GM12878 (cell line): ENCODE data around the gene SGSM2. TPM values are rescaled to one million over a fixed set of nuclear protein-coding genes. Genes with fewer than 3 reads are reported as not detected.

ENCODE experiments used
- CREB1 ChIP-seq: IDR thresholded peaks from 2 replicates; pipeline ENCODE4 v1.6.1; 2012; ENCODE audit warnings: low read depth, mild to moderate bottlenecking, inconsistent platforms
- EED ChIP-seq: sonication (generic); IDR thresholded peaks from 2 replicates; pipeline ENCODE4 v1.6.1; 2016; ENCODE audit warnings: antibody characterized with exemption, low read depth
- ETV6 ChIP-seq, 2 experiments: fragments of 450-650 bp in 1 of 2; IDR thresholded peaks in 1 of 2; conservative IDR thresholded peaks in 1 of 2; 2 replicates each; pipeline ENCODE4 v1.6.1; 2014; ENCODE audit warnings: antibody characterized with exemption in 1 of 2, borderline replicate concordance in 1 of 2, low read depth in 1 of 2, mild to moderate bottlenecking in 1 of 2, moderate library complexity in 1 of 2
- FOS ChIP-seq: IDR thresholded peaks from 3 replicates; pipeline ENCODE4 v1.6.1; 2011; ENCODE audit warnings: borderline replicate concordance; ENCODE audit not compliant: insufficient read length; ENCODE audit errors: extremely low read depth
- FOXK2 ChIP-seq: fragments of 450-650 bp; IDR thresholded peaks from 2 replicates; pipeline ENCODE4 v1.6.1; 2017; ENCODE audit warnings: mild to moderate bottlenecking, moderate library complexity
- NR2C1 ChIP-seq: fragments of 450-650 bp; IDR thresholded peaks from 2 replicates; pipeline ENCODE4 v1.6.1; 2017; ENCODE audit warnings: antibody characterized with exemption, mild to moderate bottlenecking, moderate library complexity
- NR2F1 ChIP-seq: fragments of 450-650 bp; conservative IDR thresholded peaks from 2 replicates; pipeline ENCODE4 v1.6.1; 2017; ENCODE audit warnings: mild to moderate bottlenecking
- PAX5 ChIP-seq: IDR thresholded peaks from 2 replicates; pipeline ENCODE4 v1.6.1; 2011; ENCODE audit warnings: low read depth, low read length, borderline replicate concordance
- RCOR1 ChIP-seq: conservative IDR thresholded peaks from 2 replicates; pipeline ENCODE4 v1.6.1; 2012; ENCODE audit warnings: low read depth, low read length, improper control_type of control experiment
- SP1 ChIP-seq: IDR thresholded peaks from one replicate; pipeline ENCODE4 v1.6.1; 2011; ENCODE audit warnings: low read depth, low read length
- SUZ12 ChIP-seq: fragments of 200-600 bp; sonication (generic); IDR thresholded peaks from one replicate; pipeline ENCODE4 v1.6.1; 2018; ENCODE audit warnings: antibody characterized with exemption, mild to moderate bottlenecking; ENCODE audit not compliant: unreplicated experiment
- YY1 ChIP-seq: IDR thresholded peaks from 2 replicates; pipeline ENCODE4 v1.6.1; 2011; ENCODE audit warnings: low read depth, mild to moderate bottlenecking, low read length
- polyA plus RNA-seq, 11 experiments: library from polyadenylated mRNA; depleted of rRNA in 4 of 11; unstranded in 6 of 11; stranded (reverse) in 5 of 11; fragments of >200 nt; fragmentation: Nextera tagmentation in 4 of 11; fragmentation: Illumina TruSeq in 1 of 11; extraction: Ambion mirVana in 4 of 11; extraction: Trizol in 1 of 11; gene quantifications; 1 replicate in 1 of 11; 2 replicates in 10 of 11; pipeline versions ENCODE4 v1.2.1 to v1.2.3, GENCODE V29; 2011 to 2016; ENCODE audit warnings: inconsistent platforms in 2 of 11, missing spikeins in 2 of 11, low read depth in 1 of 11
- total RNA-seq, 4 experiments: library from RNA; depleted of rRNA in 3 of 4; stranded (reverse); fragments of >200 nt in 3 of 4; fragmentation: Illumina TruSeq in 1 of 4; extraction: Trizol in 1 of 4; gene quantifications; 2 replicates each; pipeline versions ENCODE4 v1.2.1 to v1.2.3, GENCODE V29; 2013 to 2021
- TF ChIP-seq, protein P1 (sequence below): fragments of 450-650 bp; IDR thresholded peaks from 2 replicates; pipeline ENCODE4 v1.6.1; 2017; ENCODE audit warnings: mild to moderate bottlenecking, moderate library complexity
- TF ChIP-seq, protein P2 (sequence below), 3 experiments: IDR thresholded peaks in 2 of 3; conservative IDR thresholded peaks in 1 of 3; 2 replicates each; pipeline ENCODE4 v1.5.1; 2011; ENCODE audit warnings: low read depth in 3 of 3, low read length in 3 of 3, mild to moderate bottlenecking in 3 of 3, control low read depth in 2 of 3, moderate library complexity in 2 of 3, inconsistent platforms in 1 of 3, mixed read lengths in 1 of 3; ENCODE audit not compliant: control insufficient read depth in 2 of 3, insufficient read depth in 1 of 3; ENCODE audit errors: extremely low read depth in 1 of 3
- TF ChIP-seq, protein P3 (sequence below): IDR thresholded peaks from 2 replicates; pipeline ENCODE4 v1.6.1; 2011; ENCODE audit warnings: borderline replicate concordance, low read depth, mild to moderate bottlenecking, moderate library complexity, low read length; ENCODE audit not compliant: insufficient read depth, poor library complexity, severe bottlenecking
- TF ChIP-seq, protein P4 (sequence below): fragments of 450-650 bp; IDR thresholded peaks from 2 replicates; pipeline ENCODE4 v1.6.1; 2018; ENCODE audit warnings: borderline replicate concordance, mild to moderate bottlenecking; ENCODE audit not compliant: partially characterized antibody
- TF ChIP-seq, protein P5 (sequence below): IDR thresholded peaks from 2 replicates; pipeline ENCODE4 v1.6.1; 2011; ENCODE audit warnings: low read depth, mild to moderate bottlenecking, low read length, moderate library complexity, borderline replicate concordance; ENCODE audit errors: extremely low read depth

The SGSM2 gene
- total and polyA plus RNA-seq, 10 of the 15 experiments (the other 5 are each of a cell fraction or from before 2014, with no cell fraction given): 0.50 to 50.9 (median 18.5) TPM

DNA sequence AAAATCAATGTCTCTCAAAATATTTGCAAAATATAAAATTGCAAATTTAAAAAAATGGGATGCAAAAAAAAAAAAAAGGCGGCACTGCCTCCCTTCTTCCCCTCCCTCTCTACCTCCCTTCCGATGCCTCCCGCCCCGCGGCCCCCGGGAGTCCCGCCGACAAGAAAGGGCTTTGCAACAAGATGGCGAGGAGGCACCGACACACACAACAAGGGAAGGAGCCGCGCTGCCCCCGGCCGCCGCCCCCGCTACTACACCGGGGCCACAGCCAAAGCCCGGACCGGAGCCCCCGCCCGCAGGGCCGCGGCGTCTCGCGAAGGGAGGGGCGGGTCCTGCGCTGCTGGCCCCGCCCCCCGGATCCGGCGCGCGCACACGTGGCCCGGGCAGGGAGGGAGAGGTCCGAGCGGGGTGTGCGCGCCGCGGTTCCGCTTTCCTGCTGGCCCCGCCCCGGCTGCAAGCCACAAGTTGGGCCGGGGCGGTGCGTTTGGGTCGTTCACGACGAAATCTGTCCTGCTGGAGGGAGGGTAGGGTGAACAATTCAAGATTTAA is 63.6 kb downstream of the SGSM2 start, which contains the start of gene MNT (continued):
- TF ChIP-seq, protein P1, sequence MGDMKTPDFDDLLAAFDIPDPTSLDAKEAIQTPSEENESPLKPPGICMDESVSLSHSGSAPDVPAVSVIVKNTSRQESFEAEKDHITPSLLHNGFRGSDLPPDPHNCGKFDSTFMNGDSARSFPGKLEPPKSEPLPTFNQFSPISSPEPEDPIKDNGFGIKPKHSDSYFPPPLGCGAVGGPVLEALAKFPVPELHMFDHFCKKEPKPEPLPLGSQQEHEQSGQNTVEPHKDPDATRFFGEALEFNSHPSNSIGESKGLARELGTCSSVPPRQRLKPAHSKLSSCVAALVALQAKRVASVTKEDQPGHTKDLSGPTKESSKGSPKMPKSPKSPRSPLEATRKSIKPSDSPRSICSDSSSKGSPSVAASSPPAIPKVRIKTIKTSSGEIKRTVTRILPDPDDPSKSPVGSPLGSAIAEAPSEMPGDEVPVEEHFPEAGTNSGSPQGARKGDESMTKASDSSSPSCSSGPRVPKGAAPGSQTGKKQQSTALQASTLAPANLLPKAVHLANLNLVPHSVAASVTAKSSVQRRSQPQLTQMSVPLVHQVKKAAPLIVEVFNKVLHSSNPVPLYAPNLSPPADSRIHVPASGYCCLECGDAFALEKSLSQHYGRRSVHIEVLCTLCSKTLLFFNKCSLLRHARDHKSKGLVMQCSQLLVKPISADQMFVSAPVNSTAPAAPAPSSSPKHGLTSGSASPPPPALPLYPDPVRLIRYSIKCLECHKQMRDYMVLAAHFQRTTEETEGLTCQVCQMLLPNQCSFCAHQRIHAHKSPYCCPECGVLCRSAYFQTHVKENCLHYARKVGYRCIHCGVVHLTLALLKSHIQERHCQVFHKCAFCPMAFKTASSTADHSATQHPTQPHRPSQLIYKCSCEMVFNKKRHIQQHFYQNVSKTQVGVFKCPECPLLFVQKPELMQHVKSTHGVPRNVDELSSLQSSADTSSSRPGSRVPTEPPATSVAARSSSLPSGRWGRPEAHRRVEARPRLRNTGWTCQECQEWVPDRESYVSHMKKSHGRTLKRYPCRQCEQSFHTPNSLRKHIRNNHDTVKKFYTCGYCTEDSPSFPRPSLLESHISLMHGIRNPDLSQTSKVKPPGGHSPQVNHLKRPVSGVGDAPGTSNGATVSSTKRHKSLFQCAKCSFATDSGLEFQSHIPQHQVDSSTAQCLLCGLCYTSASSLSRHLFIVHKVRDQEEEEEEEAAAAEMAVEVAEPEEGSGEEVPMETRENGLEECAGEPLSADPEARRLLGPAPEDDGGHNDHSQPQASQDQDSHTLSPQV: peak; percentile 37; the same call in 1 of the 2 replicates
- TF ChIP-seq NR2C1: peak; percentile 54; the same call in 1 of the 2 replicates
- TF ChIP-seq RCOR1: no peak
- TF ChIP-seq YY1: peak; percentile 95
- TF ChIP-seq, protein P2, sequence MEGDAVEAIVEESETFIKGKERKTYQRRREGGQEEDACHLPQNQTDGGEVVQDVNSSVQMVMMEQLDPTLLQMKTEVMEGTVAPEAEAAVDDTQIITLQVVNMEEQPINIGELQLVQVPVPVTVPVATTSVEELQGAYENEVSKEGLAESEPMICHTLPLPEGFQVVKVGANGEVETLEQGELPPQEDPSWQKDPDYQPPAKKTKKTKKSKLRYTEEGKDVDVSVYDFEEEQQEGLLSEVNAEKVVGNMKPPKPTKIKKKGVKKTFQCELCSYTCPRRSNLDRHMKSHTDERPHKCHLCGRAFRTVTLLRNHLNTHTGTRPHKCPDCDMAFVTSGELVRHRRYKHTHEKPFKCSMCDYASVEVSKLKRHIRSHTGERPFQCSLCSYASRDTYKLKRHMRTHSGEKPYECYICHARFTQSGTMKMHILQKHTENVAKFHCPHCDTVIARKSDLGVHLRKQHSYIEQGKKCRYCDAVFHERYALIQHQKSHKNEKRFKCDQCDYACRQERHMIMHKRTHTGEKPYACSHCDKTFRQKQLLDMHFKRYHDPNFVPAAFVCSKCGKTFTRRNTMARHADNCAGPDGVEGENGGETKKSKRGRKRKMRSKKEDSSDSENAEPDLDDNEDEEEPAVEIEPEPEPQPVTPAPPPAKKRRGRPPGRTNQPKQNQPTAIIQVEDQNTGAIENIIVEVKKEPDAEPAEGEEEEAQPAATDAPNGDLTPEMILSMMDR (IDR thresholded peaks at IDR 0.05 in 2 of 3, conservative IDR thresholded peaks at IDR 0.05 in 1 of 3; ENCODE audit: control insufficient read depth in 2 of 3, extremely low read depth in 1 of 3, insufficient read depth in 1 of 3, low read depth in 3 of 3, low read length in 3 of 3): no peak
- TF ChIP-seq CREB1: peak; percentile 85
- peak; percentile 70; the same call in 1 of the 2 replicates for TF ChIP-seq FOXK2
- TF ChIP-seq, protein P3, sequence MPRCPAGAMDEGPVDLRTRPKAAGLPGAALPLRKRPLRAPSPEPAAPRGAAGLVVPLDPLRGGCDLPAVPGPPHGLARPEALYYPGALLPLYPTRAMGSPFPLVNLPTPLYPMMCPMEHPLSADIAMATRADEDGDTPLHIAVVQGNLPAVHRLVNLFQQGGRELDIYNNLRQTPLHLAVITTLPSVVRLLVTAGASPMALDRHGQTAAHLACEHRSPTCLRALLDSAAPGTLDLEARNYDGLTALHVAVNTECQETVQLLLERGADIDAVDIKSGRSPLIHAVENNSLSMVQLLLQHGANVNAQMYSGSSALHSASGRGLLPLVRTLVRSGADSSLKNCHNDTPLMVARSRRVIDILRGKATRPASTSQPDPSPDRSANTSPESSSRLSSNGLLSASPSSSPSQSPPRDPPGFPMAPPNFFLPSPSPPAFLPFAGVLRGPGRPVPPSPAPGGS: peak; percentile 68
- TF ChIP-seq, protein P4, sequence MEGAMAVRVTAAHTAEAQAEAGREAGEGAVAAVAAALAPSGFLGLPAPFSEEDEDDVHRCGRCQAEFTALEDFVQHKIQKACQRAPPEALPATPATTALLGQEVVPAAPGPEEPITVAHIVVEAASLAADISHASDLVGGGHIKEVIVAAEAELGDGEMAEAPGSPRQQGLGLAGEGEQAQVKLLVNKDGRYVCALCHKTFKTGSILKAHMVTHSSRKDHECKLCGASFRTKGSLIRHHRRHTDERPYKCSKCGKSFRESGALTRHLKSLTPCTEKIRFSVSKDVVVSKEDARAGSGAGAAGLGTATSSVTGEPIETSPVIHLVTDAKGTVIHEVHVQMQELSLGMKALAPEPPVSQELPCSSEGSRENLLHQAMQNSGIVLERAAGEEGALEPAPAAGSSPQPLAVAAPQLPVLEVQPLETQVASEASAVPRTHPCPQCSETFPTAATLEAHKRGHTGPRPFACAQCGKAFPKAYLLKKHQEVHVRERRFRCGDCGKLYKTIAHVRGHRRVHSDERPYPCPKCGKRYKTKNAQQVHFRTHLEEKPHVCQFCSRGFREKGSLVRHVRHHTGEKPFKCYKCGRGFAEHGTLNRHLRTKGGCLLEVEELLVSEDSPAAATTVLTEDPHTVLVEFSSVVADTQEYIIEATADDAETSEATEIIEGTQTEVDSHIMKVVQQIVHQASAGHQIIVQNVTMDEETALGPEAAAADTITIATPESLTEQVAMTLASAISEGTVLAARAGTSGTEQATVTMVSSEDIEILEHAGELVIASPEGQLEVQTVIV: peak; percentile 53
- no peak for TF ChIP-seq SUZ12
- no peak; a peak in 1 of 4 replicates for TF ChIP-seq ETV6 (conservative IDR thresholded peaks at IDR 0.05 in 1 of 2, IDR thresholded peaks at IDR 0.05 in 1 of 2; ENCODE audit: borderline replicate concordance in 1 of 2, low read depth in 1 of 2)
- no peak; the same call in 1 of the 2 replicates for TF ChIP-seq NR2F1
- no peak for TF ChIP-seq EED
- TF ChIP-seq, protein P5, sequence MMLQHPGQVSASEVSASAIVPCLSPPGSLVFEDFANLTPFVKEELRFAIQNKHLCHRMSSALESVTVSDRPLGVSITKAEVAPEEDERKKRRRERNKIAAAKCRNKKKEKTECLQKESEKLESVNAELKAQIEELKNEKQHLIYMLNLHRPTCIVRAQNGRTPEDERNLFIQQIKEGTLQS: no peak
- TF ChIP-seq SP1: peak; percentile 99
- TF ChIP-seq FOS: no peak
- TF ChIP-seq PAX5: no peak
